HG03103 (cell line): ENCODE results near the gene CLRN3.

Source experiments
- ATAC-seq: cut with Tn5 transposase; IDR thresholded peaks from one replicate; pipeline ENCODE4 v1.9.1; 2021; ENCODE audit warnings: low read depth; ENCODE audit not compliant: unreplicated experiment

Gene CLRN3

DNA sequence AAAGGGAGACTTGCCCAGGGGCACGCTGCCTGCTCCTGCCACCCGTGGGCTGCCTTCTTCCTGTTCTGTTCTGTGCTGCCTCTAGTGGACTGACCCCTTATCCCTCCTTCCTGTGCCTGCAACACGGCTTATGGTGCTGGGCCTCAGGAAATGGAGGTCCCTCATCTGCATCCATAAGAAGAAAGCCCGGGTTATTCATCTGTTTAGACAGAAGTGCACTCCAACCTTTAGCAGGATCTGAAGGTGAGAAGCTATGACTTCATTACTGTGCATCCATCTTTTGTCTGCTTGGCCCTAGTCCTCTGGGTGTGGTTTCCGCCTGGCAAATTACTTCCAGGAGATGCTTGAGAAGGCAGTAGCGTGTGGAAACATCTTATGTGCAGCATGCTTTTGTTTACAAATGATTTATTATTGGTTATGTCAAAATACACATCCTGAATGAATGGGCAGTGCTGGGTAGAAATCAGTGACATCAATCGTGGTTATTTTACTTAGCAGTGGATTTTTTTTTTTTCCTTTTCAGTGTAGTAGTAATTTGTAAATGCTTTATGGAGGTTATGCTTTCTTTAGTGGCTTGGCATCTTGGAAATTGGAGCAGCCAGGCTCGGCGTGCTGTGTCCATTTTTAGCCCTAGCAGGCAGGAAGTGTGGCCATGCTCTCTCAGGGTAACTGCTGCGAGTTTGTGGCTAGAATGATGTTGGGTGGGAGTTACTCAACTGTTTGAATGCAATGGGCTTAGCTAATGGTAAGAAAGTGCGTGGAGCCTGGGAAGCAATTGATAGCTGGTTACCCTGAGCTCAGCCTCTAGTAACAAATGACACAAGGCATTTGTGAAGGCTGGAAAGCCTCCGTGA lies 26.9 kb upstream of the CLRN3 start:
- ATAC-seq, result no peak

DNA sequence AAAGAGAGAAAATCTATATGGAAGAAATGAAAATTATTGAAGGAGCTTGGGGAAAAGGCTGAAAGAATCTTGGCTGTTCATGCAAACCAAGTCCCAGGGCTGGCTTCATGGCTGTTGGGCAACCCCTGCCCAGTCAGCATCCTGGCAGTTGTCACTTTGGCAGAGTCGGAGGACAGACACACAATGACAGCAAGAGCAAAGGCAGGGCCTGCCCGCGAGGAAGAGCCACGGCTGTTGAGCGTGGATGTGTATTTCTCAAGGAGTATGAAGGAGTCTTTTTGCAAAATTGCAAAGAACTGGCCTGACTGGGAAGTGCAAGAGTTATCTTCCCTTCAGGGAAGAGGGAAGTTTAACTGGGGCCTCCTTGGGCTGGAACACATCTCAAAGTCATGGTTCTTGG lies 25.8 kb upstream of the CLRN3 start:
- ATAC-seq, result no peak

- no peak for ATAC-seq
Observed at GRCh38 chr10:127916826-127917225, 24.1 kb upstream of the CLRN3 start.

DNA sequence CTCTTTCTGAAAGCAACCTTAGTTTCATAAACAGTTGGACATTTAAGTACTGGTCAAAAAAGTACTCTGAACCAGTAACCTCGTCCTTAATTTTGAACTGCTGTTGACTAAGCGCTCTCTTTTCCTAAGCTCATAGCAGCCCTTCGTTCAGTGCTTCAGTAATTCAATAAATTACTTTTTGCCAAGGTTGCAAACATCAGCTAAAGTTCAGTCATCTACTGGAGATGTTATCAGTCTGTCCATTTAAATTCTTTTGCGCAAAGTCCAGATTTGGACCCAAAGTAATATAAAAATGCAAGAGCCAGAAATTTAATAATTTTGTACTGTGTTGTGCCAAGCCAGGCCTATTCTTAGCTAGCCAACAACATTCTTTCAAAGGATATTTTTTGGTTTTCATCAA lies 22.6 kb upstream of the CLRN3 start:
- ATAC-seq, result no peak

DNA sequence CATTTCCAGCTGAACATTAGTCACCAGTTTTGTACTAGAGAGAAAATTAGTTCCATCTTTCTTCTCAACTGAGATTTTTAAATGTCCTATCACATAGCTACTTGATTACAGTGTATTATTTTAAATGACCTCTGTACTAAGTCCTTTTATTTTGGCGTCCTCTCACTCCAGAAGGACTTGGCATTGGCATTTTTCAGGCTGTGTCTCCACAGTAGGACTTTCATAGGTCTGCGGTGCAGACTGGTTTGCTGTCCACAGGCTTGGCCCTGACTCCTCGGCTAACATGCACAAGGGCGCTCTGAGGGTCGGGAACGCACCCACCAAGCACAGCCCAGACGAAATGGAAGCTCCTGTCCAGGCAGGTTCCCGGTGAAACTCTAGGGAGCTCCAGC lies 20.6 kb upstream of the CLRN3 start:
- ATAC-seq, result no peak

- ATAC-seq, result no peak
Observed at GRCh38 chr10:127912607-127913367, 20.0 kb upstream of the CLRN3 start.

DNA sequence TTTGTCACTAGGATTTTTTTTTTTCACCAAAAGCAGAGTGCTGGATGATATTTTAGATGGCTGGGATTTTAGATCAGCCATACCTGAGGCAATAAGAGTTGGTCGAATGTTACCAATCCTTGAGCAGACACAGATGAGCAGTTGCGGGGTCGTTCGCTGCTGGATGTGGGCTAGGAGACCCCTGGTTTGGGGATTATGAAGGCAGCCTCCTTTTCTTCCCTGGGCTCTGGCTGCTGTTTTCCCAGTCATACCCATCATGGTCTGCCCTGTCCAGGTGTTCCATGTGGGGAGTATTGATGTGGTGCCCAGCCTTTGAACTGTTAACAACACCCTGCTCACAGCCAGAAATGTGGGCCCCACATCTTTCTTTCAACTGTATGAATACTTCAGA lies 19.1 kb upstream of the CLRN3 start:
- no peak for ATAC-seq

DNA sequence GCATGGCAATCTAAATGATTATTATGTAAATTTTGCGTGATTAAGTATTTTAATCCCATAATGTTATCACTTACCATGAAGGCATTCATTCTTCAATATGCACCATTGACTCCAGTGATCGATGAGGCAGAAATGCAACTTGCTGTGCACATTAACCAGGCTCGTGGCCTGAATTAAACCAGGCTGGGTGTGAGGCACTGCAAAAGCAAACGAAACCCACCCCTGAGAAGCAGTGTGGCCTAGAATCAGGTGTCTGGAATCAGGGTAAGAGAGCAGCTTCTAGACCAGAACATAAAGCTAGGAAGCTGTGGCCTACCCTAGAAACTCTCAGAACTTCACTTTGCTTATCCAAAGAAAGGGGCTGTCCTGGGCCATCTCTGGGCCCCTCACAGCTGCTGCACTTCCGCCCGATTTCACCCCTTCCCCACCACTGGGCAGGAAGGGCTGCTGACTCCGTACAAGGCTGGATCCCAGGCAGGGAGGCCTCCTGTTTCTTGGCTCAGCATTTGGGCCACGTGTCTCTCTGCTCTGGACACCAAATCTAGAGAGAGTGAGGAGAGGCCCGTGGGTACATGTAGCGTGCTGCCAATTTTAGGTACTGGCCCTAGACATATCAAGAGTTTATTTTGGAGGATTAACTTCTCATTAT lies 18.6 kb upstream of the CLRN3 start:
- ATAC-seq, result no peak

- ATAC-seq, result no peak
Observed at GRCh38 chr10:127910464-127910770, 17.7 kb upstream of the CLRN3 start.

- ATAC-seq, result no peak
Observed at GRCh38 chr10:127909716-127910463, 17.1 kb upstream of the CLRN3 start.

GRCh38 chr10:127908959-127909267 lies 16.2 kb upstream of the CLRN3 start:
- no peak for ATAC-seq

DNA sequence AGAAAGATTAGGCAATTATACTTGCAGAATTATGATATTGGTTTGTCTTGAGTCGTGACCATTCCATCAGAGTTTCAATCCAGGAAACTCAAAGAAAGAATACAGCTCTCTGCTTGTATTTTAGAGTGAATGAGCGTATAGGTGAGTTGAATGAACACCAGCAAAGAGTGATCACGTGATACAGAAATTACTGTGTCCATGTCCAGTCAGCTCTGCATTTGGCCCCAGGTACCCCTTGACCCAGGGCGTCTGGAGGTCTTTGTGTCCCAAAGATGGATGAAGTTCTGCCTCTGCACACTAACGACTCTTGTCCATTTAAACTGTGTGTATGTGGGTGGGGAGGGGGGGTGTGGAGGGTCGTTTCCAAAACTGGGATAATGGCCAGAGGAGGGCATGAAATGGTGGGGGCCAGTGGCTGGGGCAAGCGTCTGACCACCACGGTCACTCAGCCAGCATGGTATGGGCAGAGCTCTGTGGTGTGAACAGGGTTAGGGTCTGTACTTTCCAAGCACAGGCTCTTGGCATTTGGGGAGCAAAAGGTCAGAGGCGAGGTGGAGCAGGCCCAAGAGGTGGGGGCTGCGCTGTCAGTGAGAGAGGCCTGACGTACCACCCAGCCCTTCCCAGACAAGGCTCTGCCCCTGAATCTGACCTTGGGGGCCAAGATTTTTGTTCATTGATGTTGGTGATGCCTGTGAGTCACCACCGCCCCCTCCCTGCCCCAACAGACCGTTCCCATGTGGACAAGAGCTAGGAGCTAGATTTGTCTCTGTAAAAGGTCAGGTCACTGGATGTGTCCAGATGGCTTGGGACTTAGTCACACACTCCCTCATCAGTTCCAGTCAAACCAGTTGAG lies 15.6 kb upstream of the CLRN3 start:
- ATAC-seq, result no peak

- ATAC-seq, result no peak
Observed at GRCh38 chr10:127907411-127908105, 14.8 kb upstream of the CLRN3 start.

DNA sequence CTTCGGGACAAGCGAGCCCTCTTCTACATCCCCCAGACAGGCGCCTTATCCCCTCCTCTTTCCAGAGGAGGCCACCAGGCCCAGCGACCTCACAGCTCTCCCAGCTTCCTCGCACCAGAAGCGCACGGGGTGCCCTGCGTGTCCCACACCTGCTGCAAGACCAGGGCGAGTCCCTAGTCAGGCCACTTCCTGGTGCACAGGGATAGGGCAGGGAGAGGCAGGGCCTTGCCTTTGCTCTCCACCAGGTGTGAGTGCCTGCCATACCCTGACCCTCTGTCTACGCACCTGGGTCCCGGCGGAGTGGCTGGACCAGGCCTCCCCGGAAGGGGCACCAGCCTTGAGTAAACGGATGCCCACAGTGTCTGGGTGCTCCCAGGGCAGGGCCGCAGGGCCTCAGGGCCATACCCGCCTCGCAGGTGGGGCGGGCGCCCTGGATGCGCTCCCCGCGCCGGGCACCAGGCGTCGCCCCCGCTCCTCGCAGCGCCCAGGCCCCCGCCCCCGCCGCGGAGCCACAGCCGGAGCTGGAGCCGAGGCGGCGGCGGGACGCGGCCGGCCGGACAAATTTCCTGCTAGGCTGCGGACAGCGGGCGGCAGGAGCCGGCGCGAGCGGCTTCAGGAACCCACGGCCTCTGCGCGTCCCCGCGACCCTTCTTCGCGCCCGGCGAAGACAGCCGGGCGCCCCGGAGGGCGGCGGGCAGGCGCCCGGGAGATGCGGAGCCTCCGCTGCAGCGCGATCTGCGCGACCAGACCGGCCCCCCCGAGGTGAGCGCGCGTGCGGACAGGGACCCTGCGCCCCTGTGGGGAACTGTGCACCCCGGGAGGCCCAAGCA lies 14.0 kb upstream of the CLRN3 start, which contains the start of gene PTPRE:
Gene PTPRE, plus strand, starts transcription at position 556 of the 830 bp plus-strand sequence. CDS start 133,779 bp downstream, outside the sequence.
- peak; percentile 95 for ATAC-seq

- ATAC-seq, result no peak
Observed at GRCh38 chr10:127905848-127906261, 13.1 kb upstream of the CLRN3 start.

GRCh38 chr10:127905001-127905847 lies 12.5 kb upstream of the CLRN3 start:
- no peak for ATAC-seq

GRCh38 chr10:127904311-127905000 lies 11.7 kb upstream of the CLRN3 start:
- no peak for ATAC-seq
